ENCODE results near the gene POLE3. TPM values are rescaled to one million over a fixed set of nuclear protein-coding genes. Genes with fewer than 3 reads are reported as not detected.
"Not testable (repeated sequence)": the region's sequence is repeated elsewhere in the genome, so short reads cannot be mapped to it uniquely, and the experiment has no call there.

POLE3 gene
- polyA plus RNA-seq, 1 experiment = 29.3 TPM

- H3K27me3 ChIP-seq (ENCODE audit: control insufficient read depth, insufficient read depth, low read length) = no peaks in the 10 kb centered on the region
- no peak for TF ChIP-seq CTCF (IDR thresholded peaks at IDR 0.05; ENCODE audit: insufficient read depth, low read depth, low read length)
- no peak for DNase-seq (ENCODE audit: low read depth)
- ChIA-PET CTCF (interaction anchor here (0.9 to 1.9 kb wide), 2 partner anchors 11 to 14 kb away, joined by 3 to 6 read pairs; partner anchors contain the start of gene ALAD), POLR2A (no interaction called here)
- no peak overlapping the region for H3K4me3 ChIP-seq (ENCODE audit: low read depth, low read length)
- H3K36me3 ChIP-seq (ENCODE audit: control insufficient read depth, insufficient read depth, low read length) = peaks cover 21% of the 10 kb centered on the region
These were observed 23.7 kb downstream of the POLE3 start for GRCh38 chr9:113386571-113387393.

DNA sequence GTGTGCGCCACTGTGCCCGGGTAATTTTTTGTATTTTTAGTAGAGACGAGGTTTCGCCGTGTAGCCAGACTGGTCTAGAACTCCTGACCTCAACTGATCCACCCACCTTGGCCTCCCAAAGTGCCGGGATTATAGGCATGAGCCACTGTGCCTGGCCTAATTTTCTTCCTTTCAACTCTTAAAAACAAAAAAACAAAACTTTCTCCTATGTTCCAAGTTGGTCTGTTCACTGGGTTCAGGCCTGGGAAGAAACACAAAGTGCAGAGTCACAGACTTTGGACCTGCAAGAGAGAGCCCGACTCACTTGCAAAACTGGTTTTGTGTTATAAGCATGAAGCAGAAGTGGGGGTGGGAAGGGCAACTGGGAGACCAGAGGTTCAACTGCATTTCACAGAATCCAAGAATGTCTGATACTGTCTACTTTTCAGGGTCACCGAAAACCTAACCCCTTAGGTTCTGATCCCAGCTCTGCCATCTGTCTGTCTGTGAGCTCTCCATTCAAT, 28.5 kb downstream of the POLE3 start:
- TF ChIP-seq CTCF (IDR thresholded peaks at IDR 0.05; ENCODE audit: insufficient read depth, low read depth, low read length) = no peak
- H3K36me3 ChIP-seq (ENCODE audit: control insufficient read depth, insufficient read depth, low read length) = no peaks in the 10 kb centered on the region
- DNase-seq (ENCODE audit: low read depth) = no peak
- CTCF ChIA-PET = no interaction called here
- POLR2A ChIA-PET = no interaction called here
- H3K4me3 ChIP-seq (ENCODE audit: low read depth, low read length) = no peak overlapping the region
- H3K27me3 ChIP-seq (ENCODE audit: control insufficient read depth, insufficient read depth, low read length) = peaks cover 2% of the 10 kb centered on the region; the same call in 1 of the 2 replicates

DNA sequence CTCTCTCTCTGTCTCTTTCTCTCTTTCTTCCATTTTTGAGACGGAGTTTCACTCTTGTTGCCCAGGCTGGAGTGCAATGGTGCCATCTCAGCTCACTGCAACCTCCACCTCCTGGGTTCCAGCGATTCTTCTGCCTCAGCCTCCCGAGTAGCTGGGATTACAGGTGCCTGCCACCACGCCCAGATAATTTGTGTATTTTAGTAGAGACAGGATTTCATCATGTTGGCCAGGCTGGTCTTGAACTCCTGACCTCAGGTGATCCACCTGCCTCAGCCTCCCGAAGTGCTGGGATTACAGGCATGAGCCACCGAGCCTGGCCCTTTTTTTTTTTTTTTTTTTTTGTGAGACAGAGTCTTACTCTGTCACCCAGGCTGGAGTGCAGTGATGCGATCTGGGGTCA, 29.0 kb downstream of the POLE3 start:
- H3K36me3 ChIP-seq (ENCODE audit: control insufficient read depth, insufficient read depth, low read length); H3K27me3 ChIP-seq (ENCODE audit: control insufficient read depth, insufficient read depth, low read length); CTCF ChIA-PET; POLR2A ChIA-PET; H3K4me3 ChIP-seq (ENCODE audit: low read depth, low read length); DNase-seq (ENCODE audit: low read depth): not testable (repeated sequence)

DNA sequence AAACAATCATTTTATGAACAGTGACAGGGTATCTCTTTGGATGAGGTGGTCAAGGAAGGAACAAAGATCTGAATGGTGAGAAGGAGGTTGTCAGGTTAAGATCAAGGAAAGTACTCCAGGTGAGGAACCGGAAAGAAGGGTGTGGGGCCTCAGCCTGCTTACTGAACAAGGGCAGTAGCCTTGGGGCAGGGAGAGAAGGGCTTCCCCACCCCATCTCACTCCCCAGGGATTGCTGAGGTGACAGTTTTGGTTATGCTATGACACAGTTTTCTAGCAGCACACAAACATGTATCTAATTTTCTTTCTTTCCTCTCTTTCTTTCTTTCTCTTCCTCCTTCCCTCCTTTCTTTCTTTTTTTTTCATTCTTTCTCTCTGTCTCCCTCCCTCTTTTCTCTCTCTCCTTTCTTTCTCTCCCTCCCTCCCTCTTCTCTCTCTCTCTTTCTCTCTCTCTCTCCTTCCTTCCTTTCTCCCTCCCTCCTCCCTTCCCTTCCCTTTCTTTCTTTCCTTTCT, 29.6 kb downstream of the POLE3 start:
- no peak for DNase-seq (ENCODE audit: low read depth)
- Histone ChIP-seq H3K4me3 (ENCODE audit: low read depth, low read length) (no peak overlapping the region), H3K36me3 (ENCODE audit: control insufficient read depth, insufficient read depth, low read length) (no peaks in the 10 kb centered on the region), H3K27me3 (ENCODE audit: control insufficient read depth, insufficient read depth, low read length) (peaks cover 2% of the 10 kb centered on the region; the same call in 1 of the 2 replicates)
- ChIA-PET POLR2A (no interaction called here), CTCF (no interaction called here)
- no peak for TF ChIP-seq CTCF (IDR thresholded peaks at IDR 0.05; ENCODE audit: insufficient read depth, low read depth, low read length)

DNA sequence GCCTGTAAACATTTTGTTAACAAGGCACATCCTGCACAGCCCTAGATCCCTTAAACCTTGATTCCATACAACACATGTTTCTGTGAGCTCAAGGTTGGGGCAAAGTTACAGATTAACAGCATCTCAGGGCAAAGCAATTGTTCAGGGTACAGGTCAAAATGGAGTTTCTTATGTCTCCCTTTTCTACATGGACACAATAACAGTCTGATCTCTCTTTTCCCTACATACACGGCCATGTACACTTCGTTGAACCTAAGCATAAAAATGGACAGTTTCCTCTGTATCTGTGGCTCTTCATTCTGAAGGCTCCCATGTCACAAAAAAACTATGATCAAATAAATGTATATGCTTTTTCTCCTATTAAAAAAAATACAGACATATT, 30.7 kb downstream of the POLE3 start:
- H3K36me3 ChIP-seq (ENCODE audit: control insufficient read depth, insufficient read depth, low read length); H3K4me3 ChIP-seq (ENCODE audit: low read depth, low read length); H3K27me3 ChIP-seq (ENCODE audit: control insufficient read depth, insufficient read depth, low read length); POLR2A ChIA-PET; CTCF ChIA-PET; DNase-seq (ENCODE audit: low read depth): not testable (repeated sequence)

- H3K36me3 ChIP-seq (ENCODE audit: control insufficient read depth, insufficient read depth, low read length); CTCF ChIA-PET; H3K4me3 ChIP-seq (ENCODE audit: low read depth, low read length); H3K27me3 ChIP-seq (ENCODE audit: control insufficient read depth, insufficient read depth, low read length); DNase-seq (ENCODE audit: low read depth); POLR2A ChIA-PET: not testable (repeated sequence)
These were observed 31.2 kb downstream of the POLE3 start for GRCh38 chr9:113379094-113379828.
